HCT116 (cell line): ENCODE data around the gene CRIP1. TPM values are rescaled to one million over a fixed set of nuclear protein-coding genes. Genes with fewer than 3 reads are reported as not detected.

Experiments used
- ATAC-seq: fragments of 200-7000 bp; cut with Tn5 transposase; 2 replicates; pipeline ENCODE4 v1.9.1; 2020; ENCODE audit warnings: mild to moderate bottlenecking, moderate library complexity
- BruUV-seq: library from RNA; stranded (reverse); fragments of 400-500 nt; replicated peaks from 2 replicates; lab custom pipeline; 2021; lab: Mats Ljungman, UMichigan
- CTCF ChIA-PET: fragments of 300-600 bp; sonication (Branson Sonifier 250); formaldehyde crosslinking; loops from one replicate; lab custom pipeline; 2021; ENCODE audit warnings: antibody characterized with exemption; lab: Charles Lee
- POLR2A ChIA-PET: fragments of 300-600, 350-600 bp; sonication (Branson Sonifier 250); formaldehyde crosslinking; loops from one replicate; lab custom pipeline; 2021; ENCODE audit warnings: antibody characterized with exemption; lab: Charles Lee
- RAD21 ChIA-PET, 2 experiments: fragments of 300-600 bp; sonication (Branson Sonifier 250); formaldehyde crosslinking; loops; one replicate each; lab custom pipeline; 2023; ENCODE audit warnings: low total read pairs in 2 of 2; ENCODE audit not compliant: uncharacterized antibody in 2 of 2, unreplicated experiment in 2 of 2, low non-redundant PET in 1 of 2; lab: Charles Lee
- DNase-seq: peaks from one replicate; pipeline ENCODE4 v3.0.0-alpha.2; 2010; ENCODE audit warnings: low read depth, low spot score
- H2AFZ ChIP-seq: fragments of 200-600 bp; shearing (Covaris generic), sonication (generic); 2 replicates; pipeline ENCODE4 v1.6.1; 2017; ENCODE audit warnings: low read depth, mixed run types, mixed read lengths, antibody characterized with exemption, low read length; ENCODE audit not compliant: poor library complexity, severe bottlenecking
- H3K27ac ChIP-seq: 2 replicates; pipeline ENCODE4 v1.5.1; 2012; ENCODE audit warnings: low read depth, low read length
- H3K27me3 ChIP-seq: fragments of 200-600 bp; sonication (generic); 2 replicates; pipeline ENCODE4 v1.6.1; 2016; ENCODE audit warnings: mixed run types, low read length, mixed read lengths; ENCODE audit not compliant: insufficient read depth
- H3K36me3 ChIP-seq, 2 experiments: fragments of 200-500 bp in 1 of 2; fragments of 200-600 bp in 1 of 2; sonication (Bioruptor generic) in 1 of 2; sonication (generic) in 1 of 2; 2 replicates each; pipeline versions ENCODE4 v1.5.1 to v1.6.1; 2014 to 2016; ENCODE audit warnings: low read length in 2 of 2, inconsistent platforms in 1 of 2, mixed read lengths in 1 of 2, mixed run types in 1 of 2; ENCODE audit not compliant: insufficient read depth in 2 of 2, control insufficient read depth in 1 of 2
- H3K4me1 ChIP-seq, 2 experiments: fragments of 200-600 bp in 1 of 2; sonication (generic) in 1 of 2; 2 replicates each; pipeline versions ENCODE4 v1.5.1 to v1.6.1; 2012 to 2017; ENCODE audit warnings: low read length in 2 of 2, inconsistent platforms in 1 of 2, mild to moderate bottlenecking in 1 of 2, mixed read lengths in 1 of 2, mixed run types in 1 of 2, moderate library complexity in 1 of 2; ENCODE audit not compliant: insufficient read depth in 2 of 2, control insufficient read depth in 1 of 2
- H3K4me2 ChIP-seq: fragments of 200-600 bp; sonication (generic); 2 replicates; pipeline ENCODE4 v1.6.1; 2017; ENCODE audit warnings: mixed run types, low read length, mixed read lengths
- H3K4me3 ChIP-seq, 2 experiments: fragments of 200-600 bp in 1 of 2; sonication (generic) in 1 of 2; replicated peaks in 1 of 2; 2 replicates each; pipeline ENCODE4 v1.5.1; 2011 to 2016; ENCODE audit warnings: low read length in 2 of 2, control low read depth in 1 of 2, low read depth in 1 of 2, mild to moderate bottlenecking in 1 of 2, mixed read lengths in 1 of 2, mixed run types in 1 of 2
- H3K79me2 ChIP-seq: fragments of 200-600 bp; sonication (generic); 2 replicates; pipeline ENCODE4 v1.6.1; 2017; ENCODE audit warnings: mild to moderate bottlenecking, mixed run types, low read length, moderate library complexity, mixed read lengths; ENCODE audit not compliant: insufficient read depth
- H3K9ac ChIP-seq: fragments of 200-600 bp; sonication (generic); 2 replicates; pipeline ENCODE4 v1.6.1; 2016; ENCODE audit warnings: low read length, mixed read lengths
- H3K9me2 ChIP-seq: fragments of 200-600 bp; sonication (generic), shearing (Covaris generic); 2 replicates; pipeline ENCODE4 v1.6.1; 2017; ENCODE audit warnings: mixed run types, mild to moderate bottlenecking, moderate library complexity; ENCODE audit not compliant: insufficient read depth
- H3K9me3 ChIP-seq, 2 experiments: fragments of 200-500 bp in 1 of 2; fragments of 200-600 bp in 1 of 2; sonication (Bioruptor generic) in 1 of 2; sonication (generic) in 1 of 2; 2 replicates each; pipeline ENCODE4 v1.6.1; 2014 to 2017; ENCODE audit warnings: low read length in 2 of 2, mixed read lengths in 2 of 2, inconsistent platforms in 1 of 2, low read depth in 1 of 2, mild to moderate bottlenecking in 1 of 2, mixed run types in 1 of 2, moderate library complexity in 1 of 2; ENCODE audit not compliant: control insufficient read depth in 1 of 2, insufficient read depth in 1 of 2
- H4K20me1 ChIP-seq: fragments of 200-600 bp; sonication (generic), shearing (Covaris generic); 2 replicates; pipeline ENCODE4 v1.6.1; 2017; ENCODE audit warnings: mixed run types, mild to moderate bottlenecking, moderate library complexity; ENCODE audit not compliant: insufficient read depth
- ATF3 ChIP-seq: IDR thresholded peaks from 2 replicates; pipeline ENCODE4 v1.6.1; 2012
- CBX3 ChIP-seq: IDR thresholded peaks from 2 replicates; pipeline ENCODE4 v1.6.1; 2012; ENCODE audit warnings: low read depth
- CEBPB ChIP-seq: IDR thresholded peaks from 2 replicates; pipeline ENCODE4 v1.6.1; 2012; ENCODE audit warnings: low read depth
- EGR1 ChIP-seq: IDR thresholded peaks from 2 replicates; pipeline ENCODE4 v1.6.1; 2012; ENCODE audit warnings: low read depth
- ELF1 ChIP-seq: IDR thresholded peaks from 2 replicates; pipeline ENCODE4 v1.6.1; 2012; ENCODE audit warnings: low read depth, borderline replicate concordance
- EZH2 ChIP-seq: fragments of 200-600 bp; sonication (generic); IDR thresholded peaks from 2 replicates; pipeline ENCODE4 v1.6.1; 2017; ENCODE audit warnings: antibody characterized with exemption, mixed run types
- EZH2phosphoT487 ChIP-seq: fragments of 200-600 bp; IDR thresholded peaks from 2 replicates; pipeline ENCODE4 v1.6.1; 2018; ENCODE audit warnings: antibody characterized with exemption, borderline replicate concordance
- FOSL1 ChIP-seq: IDR thresholded peaks from 2 replicates; pipeline ENCODE4 v1.6.1; 2012; ENCODE audit warnings: low read depth
- JUND ChIP-seq: IDR thresholded peaks from 2 replicates; pipeline ENCODE4 v1.6.1; 2012
- POLR2A ChIP-seq: IDR thresholded peaks from 2 replicates; pipeline ENCODE4 v1.7.0; 2011; ENCODE audit warnings: borderline replicate concordance; ENCODE audit not compliant: insufficient read depth, insufficient read length; ENCODE audit errors: extremely low read depth
- POLR2AphosphoS5 ChIP-seq: IDR thresholded peaks from 2 replicates; pipeline ENCODE4 v1.6.1; 2011; ENCODE audit warnings: mild to moderate bottlenecking, low read depth, low read length, moderate library complexity
- RAD21 ChIP-seq: IDR thresholded peaks from 2 replicates; pipeline ENCODE4 v1.6.1; 2012; ENCODE audit warnings: low read depth, mild to moderate bottlenecking
- SIN3A ChIP-seq: IDR thresholded peaks from 2 replicates; pipeline ENCODE4 v1.6.1; 2012; ENCODE audit warnings: low read depth
- SP1 ChIP-seq: IDR thresholded peaks from 2 replicates; pipeline ENCODE4 v1.6.1; 2012; ENCODE audit warnings: low read depth
- SRF ChIP-seq: IDR thresholded peaks from 2 replicates; pipeline ENCODE4 v1.6.1; 2012; ENCODE audit warnings: low read depth
- TCF7L2 ChIP-seq: IDR thresholded peaks from 2 replicates; pipeline ENCODE4 v1.7.0; 2011; ENCODE audit warnings: borderline replicate concordance, inconsistent platforms; ENCODE audit not compliant: insufficient read depth, insufficient read length; ENCODE audit errors: extremely low read depth
- ZBTB33 ChIP-seq: IDR thresholded peaks from 2 replicates; pipeline ENCODE4 v1.6.1; 2011; ENCODE audit warnings: mild to moderate bottlenecking, low read length, moderate library complexity; ENCODE audit not compliant: insufficient replicate concordance; ENCODE audit errors: extremely low read depth
- ZNF274 ChIP-seq: fragments of 200-500 bp; sonication (Bioruptor generic); IDR thresholded peaks from 2 replicates; pipeline ENCODE4 v1.6.1; 2014; ENCODE audit warnings: mild to moderate bottlenecking, low read depth, low read length, inconsistent platforms
- intact Hi-C: fragments of 100-400 bp; cut with micrococcal nuclease; formaldehyde crosslinking; loops from 2 replicates; pipeline ENCODE4 v1.10.0; 2022
- total RNA-seq: library from RNA; stranded (reverse); gene quantifications from one replicate; pipeline ENCODE4 v1.2.1, GENCODE V29; 2021; ENCODE audit not compliant: unreplicated experiment
- TF ChIP-seq, protein P1 (sequence below): IDR thresholded peaks from 2 replicates; pipeline ENCODE4 v1.6.1; 2012

Gene CRIP1
- total RNA-seq, 1 experiment from 2014 or later: 260 TPM

DNA sequence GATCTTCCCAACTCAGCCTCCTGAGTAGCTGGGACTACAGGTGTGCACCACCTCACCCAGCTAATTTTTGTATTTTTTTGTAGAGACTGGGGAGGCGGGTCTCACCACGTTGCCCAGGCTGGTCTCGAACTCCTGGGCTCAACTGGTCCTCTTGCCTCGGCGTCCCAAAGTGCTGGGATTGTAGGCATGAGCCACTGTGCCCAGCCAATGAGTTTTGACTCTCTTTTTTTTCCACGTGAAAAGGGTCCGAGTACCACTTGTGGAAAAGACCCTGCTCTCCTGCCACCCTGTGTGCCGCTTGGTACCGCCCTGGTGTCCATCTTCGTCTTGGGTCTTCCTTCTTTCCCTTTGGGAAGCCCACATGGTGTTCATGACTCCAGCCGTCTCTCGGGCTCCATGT is 21.9 kb downstream of the CRIP1 start:
- ChIA-PET CTCF (no interaction called here), POLR2A (no interaction called here), RAD21 (no interaction called here)
- H3K27ac ChIP-seq: no peak overlapping the region
- no peak overlapping the region for H3K9ac ChIP-seq
- peaks cover 10 to 15% of the 10 kb centered on the region in 2 experiments for H3K4me1 ChIP-seq
- H4K20me1 ChIP-seq: no peaks in the 10 kb centered on the region
- H3K27me3 ChIP-seq: no peaks in the 10 kb centered on the region
- H3K4me3 ChIP-seq: no peak overlapping the region
- DNase-seq: no peak
- intact Hi-C loops: no loop called here
- no peak overlapping the region for H3K4me2 ChIP-seq
- ATAC-seq: no peak
- H3K36me3 ChIP-seq: no peaks in the 10 kb centered on the region
- H2AFZ ChIP-seq: no peak overlapping the region
- no peak for TF ChIP-seq EZH2
- no peak for TF ChIP-seq POLR2A
- TF ChIP-seq SP1: no peak
- no peak for TF ChIP-seq ZNF274
- no peak for TF ChIP-seq ELF1
- no peak for TF ChIP-seq RAD21
- TF ChIP-seq CEBPB: no peak
- no peak for TF ChIP-seq ATF3
- TF ChIP-seq, protein P1, sequence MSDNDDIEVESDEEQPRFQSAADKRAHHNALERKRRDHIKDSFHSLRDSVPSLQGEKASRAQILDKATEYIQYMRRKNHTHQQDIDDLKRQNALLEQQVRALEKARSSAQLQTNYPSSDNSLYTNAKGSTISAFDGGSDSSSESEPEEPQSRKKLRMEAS: no peak
- no peak for TF ChIP-seq SRF
- TF ChIP-seq FOSL1: no peak
- no peak for TF ChIP-seq POLR2AphosphoS5
- TF ChIP-seq CBX3: no peak
- no peak for TF ChIP-seq ZBTB33
- no peak for TF ChIP-seq EZH2phosphoT487
- TF ChIP-seq TCF7L2: no peak
- no peak for TF ChIP-seq SIN3A
- no peak for TF ChIP-seq EGR1
- no peak for TF ChIP-seq JUND
- no peaks in the 10 kb centered on the region for H3K9me3 ChIP-seq
- no TSS peak for BruUV-seq
- H3K79me2 ChIP-seq: no peaks in the 10 kb centered on the region
- H3K9me2 ChIP-seq: no peaks in the 10 kb centered on the region
